K562 (cell line): Measurements from ENCODE around the gene TPGS1.

Experiments used
- ATF2 ChIP-seq: sonication (generic); formaldehyde crosslinking; IDR thresholded peaks from 2 replicates; pipeline ENCODE4 v1.8.1; 2022; ENCODE audit warnings: missing genetic modification reagents
- CTCF ChIP-seq, 3 experiments: IDR thresholded peaks in 2 of 3; conservative IDR thresholded peaks in 1 of 3; 2 replicates each; pipeline ENCODE4 v1.5.1; 2011 to 2012; ENCODE audit warnings: low read length in 3 of 3, mild to moderate bottlenecking in 3 of 3, control low read depth in 2 of 3, improper control_type of control experiment in 1 of 3, inconsistent platforms in 1 of 3, low read depth in 1 of 3, mixed read lengths in 1 of 3, moderate library complexity in 1 of 3; ENCODE audit not compliant: insufficient read depth in 2 of 3
- DLX4 ChIP-seq: fragments of 250-450 bp; sonication (Bioruptor Pico); IDR thresholded peaks from 2 replicates; pipeline ENCODE4 v1.6.1; 2021; ENCODE audit warnings: mild to moderate bottlenecking
- ELF4 ChIP-seq: fragments of 450-650 bp; formaldehyde crosslinking; IDR thresholded peaks from 2 replicates; pipeline ENCODE4 v1.4.0; 2022; ENCODE audit warnings: missing genetic modification characterization
- GABPA ChIP-seq: fragments of 200-800 bp; sonication (Bioruptor generic); conservative IDR thresholded peaks from 2 replicates; pipeline ENCODE4 v1.6.1; 2016; ENCODE audit warnings: low read depth, missing genetic modification characterization, missing compliant biosample characterization
- GABPB1 ChIP-seq: sonication (generic); formaldehyde crosslinking; IDR thresholded peaks from 2 replicates; pipeline ENCODE4 v1.8.0; 2022; ENCODE audit warnings: mild to moderate bottlenecking, missing genetic modification reagents
- L3MBTL2 ChIP-seq: fragments of 450-650 bp; IDR thresholded peaks from 2 replicates; pipeline ENCODE4 v1.6.1; 2016; ENCODE audit warnings: mild to moderate bottlenecking, moderate library complexity
- MNT ChIP-seq, 2 experiments: fragments of 450-650 bp; conservative IDR thresholded peaks; 2 replicates each; pipeline ENCODE4 v1.6.1; 2017; ENCODE audit warnings: mild to moderate bottlenecking in 2 of 2, moderate library complexity in 2 of 2
- PHF21A ChIP-seq: fragments of 450-650 bp; IDR thresholded peaks from 2 replicates; pipeline ENCODE4 v1.6.1; 2017; ENCODE audit warnings: low read depth, borderline replicate concordance
- POLR2A ChIP-seq: fragments of 450-650 bp; conservative IDR thresholded peaks from 2 replicates; pipeline ENCODE4 v1.6.1; 2016
- RNF2 ChIP-seq: sonication (generic); IDR thresholded peaks from 2 replicates; pipeline ENCODE4 v1.6.1; 2016
- TF ChIP-seq, protein P1 (sequence below): fragments of 450-650 bp; formaldehyde crosslinking; IDR thresholded peaks from 2 replicates; pipeline ENCODE4 v1.4.0; 2020; ENCODE audit warnings: mild to moderate bottlenecking, moderate library complexity

DNA sequence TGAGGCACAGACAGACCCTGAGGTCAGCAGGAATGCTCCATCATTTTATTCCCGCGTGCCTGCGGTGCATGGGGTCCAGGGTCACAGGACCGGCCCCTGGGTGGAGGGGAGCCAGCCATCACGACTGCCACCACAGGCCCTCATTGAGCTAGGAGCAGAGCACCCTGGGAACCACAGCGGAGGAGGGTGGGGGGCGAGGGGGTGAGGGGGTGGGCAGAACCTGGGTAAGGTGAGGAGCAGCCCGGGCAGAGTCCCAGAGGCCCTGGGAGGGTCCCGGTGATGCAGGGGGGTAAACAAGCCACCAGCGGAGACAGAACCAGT is 12.3 kb upstream of the TPGS1 start:
- no peak for TF ChIP-seq GABPA (tag)
- TF ChIP-seq MNT (conservative IDR thresholded peaks at IDR 0.05), result no peak
- no peak for TF ChIP-seq ATF2
- no peak for TF ChIP-seq GABPB1 (CRISPR knock-in tag)
- TF ChIP-seq PHF21A, result no peak
- no peak for TF ChIP-seq CTCF (IDR thresholded peaks at IDR 0.05 in 2 of 3, conservative IDR thresholded peaks at IDR 0.05 in 1 of 3; ENCODE audit: insufficient read depth in 2 of 3, low read depth in 1 of 3, low read length in 3 of 3)
- no peak for TF ChIP-seq POLR2A
- no peak for TF ChIP-seq ELF4 (CRISPR knock-in tag)
- TF ChIP-seq L3MBTL2, result no peak
- TF ChIP-seq RNF2, result no peak
- TF ChIP-seq, protein P1, sequence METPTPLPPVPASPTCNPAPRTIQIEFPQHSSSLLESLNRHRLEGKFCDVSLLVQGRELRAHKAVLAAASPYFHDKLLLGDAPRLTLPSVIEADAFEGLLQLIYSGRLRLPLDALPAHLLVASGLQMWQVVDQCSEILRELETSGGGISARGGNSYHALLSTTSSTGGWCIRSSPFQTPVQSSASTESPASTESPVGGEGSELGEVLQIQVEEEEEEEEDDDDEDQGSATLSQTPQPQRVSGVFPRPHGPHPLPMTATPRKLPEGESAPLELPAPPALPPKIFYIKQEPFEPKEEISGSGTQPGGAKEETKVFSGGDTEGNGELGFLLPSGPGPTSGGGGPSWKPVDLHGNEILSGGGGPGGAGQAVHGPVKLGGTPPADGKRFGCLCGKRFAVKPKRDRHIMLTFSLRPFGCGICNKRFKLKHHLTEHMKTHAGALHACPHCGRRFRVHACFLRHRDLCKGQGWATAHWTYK (CRISPR knock-in tag), result no peak
- TF ChIP-seq DLX4 (CRISPR knock-in tag), result no peak
